Activated naive CD8-positive, alpha-beta T cell treated with anti-CD3 and anti-CD28 coated beads, Interleukin-2, amount 50 U/mL, for 24 hours (primary cell): ENCODE results near the gene OSBPL9.

Source experiments
- ATAC-seq: fragments of 150-1000 bp; cut with Tn5 transposase; one replicate; pipeline ENCODE4 v1.10.0; 2021
- DNase-seq: peaks from one replicate; pipeline ENCODE4 v3.0.0; 2021
- H3K27ac Mint-ChIP-seq: one replicate; pipeline ENCODE4 v1.8.0; 2021; ENCODE audit warnings: mild to moderate bottlenecking, mixed read lengths
- H3K27me3 Mint-ChIP-seq: one replicate; pipeline ENCODE4 v1.8.0; 2021; ENCODE audit warnings: mixed read lengths
- H3K36me3 Mint-ChIP-seq: one replicate; pipeline ENCODE4 v1.8.0; 2021; ENCODE audit warnings: low read depth, mixed read lengths
- H3K4me1 Mint-ChIP-seq: one replicate; pipeline ENCODE4 v1.8.0; 2021; ENCODE audit warnings: mixed read lengths
- H3K4me3 Mint-ChIP-seq: one replicate; pipeline ENCODE4 v1.8.0; 2021; ENCODE audit warnings: mild to moderate bottlenecking, moderate library complexity, mixed read lengths
- H3K9me3 Mint-ChIP-seq: one replicate; pipeline ENCODE4 v1.8.0; 2021; ENCODE audit warnings: mixed read lengths

OSBPL9 gene

DNA sequence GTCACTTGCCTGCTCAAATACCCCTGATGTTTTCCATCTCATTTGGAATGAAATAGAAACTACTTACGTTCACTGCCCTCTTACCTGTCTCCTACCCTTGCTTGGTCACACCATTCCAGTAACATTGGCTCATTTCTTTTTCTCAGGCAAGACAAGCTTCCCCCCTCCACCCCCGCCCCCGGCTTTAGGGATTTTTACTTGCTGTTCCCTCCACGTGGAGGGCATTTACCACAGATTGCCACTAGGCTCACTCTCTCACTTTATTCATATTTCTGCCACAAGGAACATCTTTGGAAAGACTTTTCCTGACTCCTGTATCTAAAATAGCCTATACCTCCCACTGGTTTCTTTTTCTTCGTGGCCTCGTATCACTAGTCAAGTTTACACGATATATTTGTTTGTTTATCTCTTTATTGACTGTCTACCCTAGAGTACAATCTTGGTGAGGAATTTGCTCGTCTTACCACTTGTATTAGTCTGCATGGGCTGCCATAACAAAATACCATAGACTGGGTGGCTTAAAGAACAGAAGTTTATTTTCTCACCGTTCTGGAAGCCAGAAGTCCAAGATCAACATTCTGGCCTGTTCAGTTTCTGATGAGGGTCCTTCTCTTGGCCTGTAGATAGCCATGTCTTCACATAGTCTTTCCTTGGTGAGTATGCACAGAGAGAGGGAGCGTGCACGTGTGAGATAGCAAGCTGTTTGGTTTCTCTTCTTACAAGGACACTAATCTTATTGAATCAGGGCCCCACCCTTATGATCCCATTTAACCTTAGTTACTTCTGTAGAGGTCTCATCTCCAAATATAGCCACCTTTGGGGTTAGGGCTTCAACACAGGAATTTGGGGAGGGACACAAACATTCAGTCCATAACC, 135.4 kb downstream of the OSBPL9 start:
- ATAC-seq (no peak), DNase-seq (no peak)
- H3K4me1 Mint-ChIP-seq = peaks cover 2% of the 10 kb centered on the region
- H3K27me3 Mint-ChIP-seq = no peaks in the 10 kb centered on the region
- H3K36me3 Mint-ChIP-seq = peaks cover 22% of the 10 kb centered on the region
- H3K4me3 Mint-ChIP-seq = no peak overlapping the region
- H3K9me3 Mint-ChIP-seq = no peaks in the 10 kb centered on the region
- H3K27ac Mint-ChIP-seq = no peak overlapping the region

- ATAC-seq (no peak), DNase-seq (no peak)
- H3K4me1 Mint-ChIP-seq = peaks cover 2% of the 10 kb centered on the region
- H3K27ac Mint-ChIP-seq = no peak overlapping the region
- H3K4me3 Mint-ChIP-seq = no peak overlapping the region
- H3K27me3 Mint-ChIP-seq = no peaks in the 10 kb centered on the region
- peaks cover 21% of the 10 kb centered on the region for H3K36me3 Mint-ChIP-seq
- H3K9me3 Mint-ChIP-seq = no peaks in the 10 kb centered on the region
These were observed 137.1 kb downstream of the OSBPL9 start for GRCh38 chr1:51753969-51754368.

- H3K4me1 Mint-ChIP-seq = peaks cover 2% of the 10 kb centered on the region
- peaks cover 21% of the 10 kb centered on the region for H3K36me3 Mint-ChIP-seq
- no peaks in the 10 kb centered on the region for H3K9me3 Mint-ChIP-seq
- no peaks in the 10 kb centered on the region for H3K27me3 Mint-ChIP-seq
- no peak overlapping the region for H3K4me3 Mint-ChIP-seq
- ATAC-seq (no peak), DNase-seq (no peak)
- no peak overlapping the region for H3K27ac Mint-ChIP-seq
These were observed 137.8 kb downstream of the OSBPL9 start for GRCh38 chr1:51754666-51755065.

DNA sequence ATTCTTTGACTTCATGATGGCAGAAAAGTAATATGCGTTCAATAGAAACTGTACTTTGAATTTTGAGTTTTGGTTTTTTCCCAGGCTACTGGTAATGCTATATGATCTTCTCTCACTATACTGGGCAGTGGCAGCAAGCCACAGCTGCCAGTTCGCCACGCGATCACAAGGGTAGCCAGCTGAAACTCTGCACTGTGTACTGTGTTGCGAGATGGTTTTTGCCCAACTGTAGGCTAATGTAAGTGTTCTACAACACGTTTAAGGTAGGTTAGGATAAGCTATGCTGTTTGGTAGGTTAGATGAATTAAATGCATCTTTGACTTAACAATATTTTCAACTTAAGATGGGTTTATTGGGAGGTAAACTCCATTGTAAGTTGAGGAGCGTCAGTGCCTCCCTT, 138.5 kb downstream of the OSBPL9 start:
- Mint-ChIP-seq H3K36me3 (peaks cover 19% of the 10 kb centered on the region), H3K27me3 (no peaks in the 10 kb centered on the region), H3K4me1 (peaks cover 7% of the 10 kb centered on the region), H3K4me3 (no peak overlapping the region), H3K27ac (no peak overlapping the region), H3K9me3 (no peaks in the 10 kb centered on the region)
- ATAC-seq = no peak
- DNase-seq = no peak

- Mint-ChIP-seq H3K9me3 (no peaks in the 10 kb centered on the region), H3K27me3 (no peaks in the 10 kb centered on the region), H3K36me3 (peaks cover 15% of the 10 kb centered on the region), H3K4me1 (peaks cover 12% of the 10 kb centered on the region), H3K4me3 (no peak overlapping the region), H3K27ac (no peak overlapping the region)
- no peak for ATAC-seq
- DNase-seq = no peak
These were observed 139.4 kb downstream of the OSBPL9 start for GRCh38 chr1:51756290-51756689.

GRCh38 chr1:51758310-51758709, 141.4 kb downstream of the OSBPL9 start:
- Mint-ChIP-seq H3K9me3 (no peaks in the 10 kb centered on the region), H3K36me3 (peaks cover 9% of the 10 kb centered on the region), H3K27me3 (no peaks in the 10 kb centered on the region), H3K4me1 (peaks cover 17% of the 10 kb centered on the region), H3K27ac (no peak overlapping the region), H3K4me3 (no peak overlapping the region)
- no peak for ATAC-seq
- DNase-seq = no peak

GRCh38 chr1:51760872-51761271, 144.0 kb downstream of the OSBPL9 start:
- ATAC-seq = no peak
- Mint-ChIP-seq H3K4me1 (peaks cover 19% of the 10 kb centered on the region), H3K36me3 (peaks cover 8% of the 10 kb centered on the region), H3K27me3 (no peaks in the 10 kb centered on the region), H3K27ac (no peak overlapping the region), H3K9me3 (no peaks in the 10 kb centered on the region), H3K4me3 (no peak overlapping the region)
- DNase-seq = no peak

DNA sequence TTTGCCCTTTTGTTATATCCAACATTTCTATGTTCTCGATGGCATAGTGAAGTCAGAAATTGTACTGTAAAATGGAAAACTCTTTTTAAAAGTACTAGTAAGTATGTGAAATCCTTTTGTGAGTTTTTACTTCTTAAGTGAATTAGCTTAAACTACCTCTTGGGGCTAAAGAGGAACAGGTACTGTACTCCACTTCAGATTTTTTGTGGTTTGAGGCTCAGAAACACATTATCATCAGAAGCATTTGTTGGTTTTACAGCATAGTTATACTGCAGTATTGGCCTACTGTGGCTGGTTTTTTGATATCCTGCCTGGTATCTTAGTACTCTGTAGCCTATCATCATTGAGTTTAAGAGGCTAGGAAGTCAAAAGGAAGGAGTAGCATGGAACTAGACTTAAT, 144.5 kb downstream of the OSBPL9 start:
- Mint-ChIP-seq H3K9me3 (no peaks in the 10 kb centered on the region), H3K36me3 (peaks cover 8% of the 10 kb centered on the region), H3K27ac (no peak overlapping the region), H3K4me3 (no peak overlapping the region), H3K27me3 (no peaks in the 10 kb centered on the region), H3K4me1 (peaks cover 18% of the 10 kb centered on the region)
- ATAC-seq = no peak
- no peak for DNase-seq

DNA sequence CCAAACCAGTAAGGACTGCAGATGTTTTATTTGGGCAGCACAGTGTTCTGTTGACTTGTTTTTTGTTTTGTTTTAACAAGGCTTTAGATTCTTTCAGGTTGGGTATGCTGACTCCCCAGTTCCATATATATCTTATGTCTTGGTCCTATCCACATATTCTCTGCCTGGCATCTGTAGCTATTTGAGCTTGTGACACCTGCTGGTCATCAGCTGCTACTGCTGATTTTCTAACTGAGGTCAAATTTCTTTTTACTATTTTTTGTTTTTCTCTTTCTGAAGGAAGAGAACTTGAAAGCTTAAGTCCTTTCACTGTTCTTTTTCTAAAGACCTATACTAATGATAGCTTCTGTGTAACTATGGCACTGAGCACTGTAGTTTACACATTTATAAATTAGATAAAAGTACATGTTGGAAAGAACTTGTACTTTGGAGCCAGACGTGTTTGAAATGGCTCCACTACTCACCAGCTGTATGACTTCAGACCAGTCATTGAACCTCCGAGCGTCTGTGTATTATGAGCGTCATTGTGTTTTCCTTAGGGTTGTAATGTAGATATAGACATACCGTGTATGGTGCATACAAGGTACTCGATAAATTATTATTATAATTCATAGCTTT, 152.2 kb downstream of the OSBPL9 start:
- ATAC-seq = no peak
- H3K27ac Mint-ChIP-seq = no peak overlapping the region
- H3K9me3 Mint-ChIP-seq = no peaks in the 10 kb centered on the region
- no peak overlapping the region for H3K4me3 Mint-ChIP-seq
- H3K36me3 Mint-ChIP-seq = peaks cover 28% of the 10 kb centered on the region
- DNase-seq = no peak
- H3K27me3 Mint-ChIP-seq = no peaks in the 10 kb centered on the region
- peaks cover 18% of the 10 kb centered on the region for H3K4me1 Mint-ChIP-seq

DNA sequence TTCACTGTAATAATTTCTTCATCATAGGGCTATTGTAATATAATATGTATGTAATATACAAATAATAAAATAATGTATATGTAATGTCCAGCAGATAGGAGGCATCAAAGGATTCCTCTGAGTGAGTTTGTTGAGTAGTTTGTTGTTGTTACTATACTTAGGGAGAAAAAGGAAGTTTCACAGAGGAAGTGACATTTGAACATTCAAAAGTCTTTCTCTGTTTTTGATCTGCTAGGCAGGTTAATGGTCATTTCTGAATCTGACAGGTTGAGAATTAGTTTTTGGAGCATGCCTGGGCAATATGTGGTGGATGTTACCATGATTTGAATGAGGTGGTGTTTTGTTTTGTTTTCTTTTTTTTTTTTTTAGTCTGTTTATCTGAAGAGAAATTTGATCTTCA, 159.5 kb downstream of the OSBPL9 start:
- DNase-seq (no peak), ATAC-seq (no peak)
- H3K4me1 Mint-ChIP-seq = peaks cover 16% of the 10 kb centered on the region
- H3K27ac Mint-ChIP-seq = no peak overlapping the region
- no peaks in the 10 kb centered on the region for H3K9me3 Mint-ChIP-seq
- peaks cover 38% of the 10 kb centered on the region for H3K36me3 Mint-ChIP-seq
- H3K27me3 Mint-ChIP-seq = no peaks in the 10 kb centered on the region
- no peak overlapping the region for H3K4me3 Mint-ChIP-seq

DNA sequence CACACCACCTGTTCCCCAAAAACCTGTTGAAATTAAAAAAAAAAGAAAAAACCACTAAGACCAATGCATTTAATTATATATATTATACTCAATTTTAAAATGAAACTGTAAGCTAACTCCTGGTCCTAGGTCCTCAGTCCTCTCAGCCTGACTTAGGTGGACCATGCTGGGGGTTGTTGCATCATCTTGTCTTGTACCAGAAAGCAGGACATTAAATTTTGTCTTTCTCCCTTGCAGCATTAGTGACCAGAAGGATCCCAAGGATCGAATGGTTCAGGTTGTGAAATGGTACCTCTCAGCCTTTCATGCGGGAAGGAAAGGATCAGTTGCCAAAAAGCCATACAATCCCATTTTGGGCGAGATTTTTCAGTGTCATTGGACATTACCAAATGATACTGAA, 164.0 kb downstream of the OSBPL9 start:
- ATAC-seq (no peak), DNase-seq (no peak)
- Mint-ChIP-seq H3K27me3 (no peaks in the 10 kb centered on the region), H3K4me1 (peaks cover 2% of the 10 kb centered on the region), H3K27ac (no peak overlapping the region), H3K4me3 (no peak overlapping the region), H3K36me3 (peaks cover 20% of the 10 kb centered on the region), H3K9me3 (no peaks in the 10 kb centered on the region)

- Mint-ChIP-seq H3K9me3 (no peaks in the 10 kb centered on the region), H3K36me3 (peaks cover 39% of the 10 kb centered on the region), H3K27ac (peak overlapping the region; percentile 24), H3K27me3 (no peaks in the 10 kb centered on the region), H3K4me3 (no peak overlapping the region), H3K4me1 (no peaks in the 10 kb centered on the region)
- DNase-seq (no peak), ATAC-seq (no peak)
These were observed 168.1 kb downstream of the OSBPL9 start for GRCh38 chr1:51784997-51785421.

DNA sequence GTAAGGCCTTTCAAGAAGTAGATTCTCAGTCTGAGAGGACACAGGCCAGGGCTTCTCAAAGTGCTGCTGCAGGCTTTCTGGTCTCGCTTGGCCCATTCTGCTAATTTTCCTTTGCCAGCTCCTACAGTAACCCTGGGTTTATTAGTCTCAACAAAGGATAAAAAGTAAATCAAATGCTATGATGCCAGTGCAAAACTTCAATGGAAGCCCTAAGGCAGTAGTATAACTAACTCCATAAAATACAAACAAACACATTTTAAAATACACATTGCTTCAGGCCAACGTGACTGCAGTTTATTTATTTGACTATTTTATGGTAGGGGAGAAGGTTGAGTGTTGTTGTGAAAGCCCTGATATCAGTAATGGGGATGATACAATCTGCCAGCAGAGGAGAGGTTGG, 172.0 kb downstream of the OSBPL9 start:
- peak overlapping the region; percentile 12 for H3K27ac Mint-ChIP-seq

DNA sequence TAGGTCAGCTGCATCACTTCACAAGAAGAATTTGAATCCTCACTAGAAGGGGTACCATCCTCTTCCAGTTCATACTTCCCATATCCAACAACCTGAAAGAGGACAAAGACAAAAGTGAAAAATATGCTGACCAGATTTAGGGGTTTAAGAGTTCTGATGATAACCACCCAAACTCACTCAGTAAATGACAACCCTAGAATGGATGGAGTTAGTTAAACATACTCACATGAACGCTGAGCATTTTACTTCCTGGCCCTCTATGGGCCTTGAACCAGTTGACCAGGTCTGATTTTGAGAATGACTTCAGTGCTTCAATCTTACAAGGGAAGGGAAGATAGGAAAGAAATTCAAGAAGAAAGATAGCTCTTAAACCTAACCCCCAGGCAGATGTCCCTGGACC, 172.4 kb downstream of the OSBPL9 start:
- Mint-ChIP-seq H3K4me3 (no peak overlapping the region), H3K4me1 (peaks cover 11% of the 10 kb centered on the region), H3K36me3 (peaks cover 50% of the 10 kb centered on the region), H3K27ac (peak overlapping the region; percentile 12), H3K27me3 (no peaks in the 10 kb centered on the region), H3K9me3 (no peaks in the 10 kb centered on the region)
- DNase-seq (no peak), ATAC-seq (no peak)

More for the DNA sequence above, 172.0 kb downstream of the OSBPL9 start:
- no peak for DNase-seq
- no peak overlapping the region for H3K4me3 Mint-ChIP-seq
- H3K4me1 Mint-ChIP-seq = peaks cover 11% of the 10 kb centered on the region
- H3K36me3 Mint-ChIP-seq = peaks cover 51% of the 10 kb centered on the region
- no peaks in the 10 kb centered on the region for H3K9me3 Mint-ChIP-seq
- ATAC-seq = no peak
- no peaks in the 10 kb centered on the region for H3K27me3 Mint-ChIP-seq

GRCh38 chr1:51790385-51790784, 173.5 kb downstream of the OSBPL9 start:
- ATAC-seq = no peak
- peaks cover 51% of the 10 kb centered on the region for H3K36me3 Mint-ChIP-seq
- no peak overlapping the region for H3K4me3 Mint-ChIP-seq
- H3K9me3 Mint-ChIP-seq = no peaks in the 10 kb centered on the region
- peak overlapping the region; percentile 3 for H3K27ac Mint-ChIP-seq
- DNase-seq = no peak
- peaks cover 11% of the 10 kb centered on the region for H3K4me1 Mint-ChIP-seq
- H3K27me3 Mint-ChIP-seq = no peaks in the 10 kb centered on the region
